Lower leg skin (tissue), 3 donors: ENCODE results near the gene SLC27A6.

Experiments used
- CTCF ChIP-seq, 3 donors: fragments of 450-650 bp; IDR thresholded peaks; one replicate each; pipeline ENCODE4 v1.5.1; 2016; ENCODE audit warnings: antibody characterized with exemption in 3 of 3, mild to moderate bottlenecking in 3 of 3, moderate library complexity in 2 of 3
- POLR2A ChIP-seq, 2 donors: fragments of 450-650 bp; IDR thresholded peaks; one replicate each; pipeline ENCODE4 v1.6.1; 2016 to 2017; ENCODE audit warnings: antibody characterized with exemption in 2 of 2, mild to moderate bottlenecking in 1 of 2, moderate library complexity in 1 of 2

GRCh38 chr5:128980917-128981316 lies 15.6 kb downstream of the SLC27A6 start:
- TF ChIP-seq POLR2A (IDR thresholded peaks at IDR 0.05) = no peak
- no peak for TF ChIP-seq CTCF (IDR thresholded peaks at IDR 0.05)
